GM21737 (cell line): ENCODE measurements around the gene TTC23L.
"Not testable (repeated sequence)": the region's sequence is repeated elsewhere in the genome, so short reads cannot be mapped to it uniquely, and the experiment has no call there.

ENCODE experiments used
- ATAC-seq: cut with Tn5 transposase; IDR thresholded peaks from one replicate; pipeline ENCODE4 v1.9.1; 2021; ENCODE audit warnings: mild to moderate bottlenecking, moderate library complexity; ENCODE audit not compliant: unreplicated experiment

TTC23L gene

DNA sequence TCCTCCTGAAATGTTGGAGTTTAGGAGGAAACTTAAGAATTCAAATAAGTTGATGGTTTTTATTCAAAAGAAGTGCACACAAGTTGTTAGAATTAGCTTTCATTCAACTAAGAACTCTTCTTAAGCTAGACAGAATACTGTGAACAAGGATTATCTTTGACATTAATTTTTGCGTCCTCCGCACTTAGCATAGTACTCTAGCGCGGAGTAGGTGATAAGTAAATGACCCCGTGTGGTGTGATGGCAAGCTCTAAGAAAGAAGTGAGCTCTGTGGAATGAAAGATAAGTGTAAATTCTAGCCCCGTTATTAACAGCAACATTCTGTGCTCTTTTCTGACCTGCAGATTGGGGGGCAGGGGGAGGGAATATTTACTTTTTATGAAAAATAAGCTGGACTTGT is 77.6 kb downstream of the TTC23L start:
- no peak for ATAC-seq

DNA sequence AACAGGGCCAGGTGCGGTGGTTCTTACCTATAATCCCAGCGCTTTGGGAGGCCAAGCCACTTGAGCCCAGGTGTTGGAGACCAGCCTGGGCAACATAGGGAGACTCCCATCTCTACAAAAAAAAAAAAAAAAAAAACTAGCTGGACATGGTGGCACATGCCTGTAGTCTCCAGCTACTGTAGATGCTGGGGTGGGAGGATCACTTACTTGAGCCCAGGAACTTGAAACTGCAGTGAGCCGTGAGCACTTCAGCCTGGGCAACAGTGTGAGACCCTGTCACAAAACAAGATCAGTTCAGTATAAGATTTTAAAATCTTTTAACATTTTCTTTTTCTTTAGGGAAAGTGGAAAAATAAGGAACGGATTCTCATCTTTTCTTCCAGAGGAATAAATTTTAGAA is 79.1 kb downstream of the TTC23L start:
- no peak for ATAC-seq

DNA sequence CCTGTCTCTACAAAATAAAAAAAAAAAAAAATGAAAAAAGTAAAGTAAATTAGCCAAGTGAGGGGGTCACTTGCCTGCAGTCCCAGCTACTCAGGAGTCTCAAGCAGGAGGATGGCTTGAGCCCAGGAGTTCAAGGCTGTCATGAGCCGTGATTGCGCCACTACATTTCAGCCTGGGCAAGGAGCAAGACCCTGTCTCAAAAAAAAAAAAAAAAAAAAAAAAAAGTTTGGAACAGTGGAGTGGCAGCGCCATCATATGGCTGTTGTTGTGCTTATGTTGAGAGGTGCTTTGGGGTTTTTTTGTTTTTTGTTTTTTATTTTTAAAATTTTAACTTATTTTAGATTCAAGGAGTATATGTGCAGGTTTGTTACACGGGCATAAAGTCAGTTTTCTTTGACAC is 80.1 kb downstream of the TTC23L start:
- no peak for ATAC-seq

DNA sequence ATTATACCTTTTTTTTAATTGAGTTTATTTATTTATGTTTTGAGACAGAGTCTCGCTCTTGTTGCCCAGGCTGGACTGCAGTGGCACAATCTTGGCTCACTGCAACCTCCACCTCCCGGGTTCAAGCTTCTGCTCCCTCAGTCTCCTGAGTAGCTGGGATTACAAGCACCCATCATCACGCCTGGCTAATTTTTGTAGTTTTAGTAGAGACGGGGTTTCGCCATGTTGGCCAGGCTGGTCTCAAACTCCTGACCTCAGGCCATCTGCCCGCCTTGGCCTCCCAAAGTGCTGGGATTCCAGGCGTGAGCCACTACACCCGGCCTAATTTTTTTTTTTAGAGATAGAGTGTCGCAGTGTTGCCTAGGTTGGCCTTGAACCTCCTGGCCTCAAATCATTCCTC is 84.3 kb downstream of the TTC23L start:
- ATAC-seq, result not testable (repeated sequence)

GRCh38 chr5:34923694-34924461 is 84.9 kb downstream of the TTC23L start:
- ATAC-seq, result peak; percentile 53

DNA sequence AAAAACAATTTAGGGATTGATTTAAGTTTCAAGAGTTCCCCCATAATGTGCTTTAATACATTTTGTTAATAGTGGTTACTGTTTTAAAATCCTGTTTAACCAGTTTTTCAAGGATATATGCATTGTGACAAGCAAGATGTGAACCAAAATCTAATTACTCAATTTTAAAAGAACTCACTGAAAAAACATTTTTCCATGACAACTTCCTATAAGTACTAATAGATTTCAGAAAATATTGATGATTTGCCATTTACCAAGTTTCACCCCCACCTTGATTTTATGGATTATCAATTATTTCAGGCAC is 85.5 kb downstream of the TTC23L start:
- no peak for ATAC-seq

- ATAC-seq, result no peak
Measured at GRCh38 chr5:34926318-34926888, 87.4 kb downstream of the TTC23L start.

DNA sequence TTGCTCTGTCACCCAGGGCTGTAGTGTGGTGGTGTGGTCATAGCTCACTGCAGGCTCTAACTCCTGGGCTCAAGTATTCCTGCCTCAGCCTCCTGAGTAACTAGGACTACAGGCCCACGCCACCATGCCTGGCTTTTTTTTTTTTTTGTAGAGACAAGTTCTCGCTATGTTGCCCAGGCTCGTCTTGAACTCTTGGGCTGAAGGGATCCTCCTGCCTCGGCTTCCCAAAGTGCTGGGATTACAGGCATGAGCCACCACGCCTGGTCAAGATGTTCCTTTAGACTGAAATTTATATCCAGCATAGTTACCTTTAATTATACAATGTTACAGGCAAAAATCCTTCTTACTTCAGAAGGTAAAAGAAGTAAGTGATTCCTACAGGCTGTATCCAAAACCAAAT is 88.8 kb downstream of the TTC23L start:
- ATAC-seq, result no peak

DNA sequence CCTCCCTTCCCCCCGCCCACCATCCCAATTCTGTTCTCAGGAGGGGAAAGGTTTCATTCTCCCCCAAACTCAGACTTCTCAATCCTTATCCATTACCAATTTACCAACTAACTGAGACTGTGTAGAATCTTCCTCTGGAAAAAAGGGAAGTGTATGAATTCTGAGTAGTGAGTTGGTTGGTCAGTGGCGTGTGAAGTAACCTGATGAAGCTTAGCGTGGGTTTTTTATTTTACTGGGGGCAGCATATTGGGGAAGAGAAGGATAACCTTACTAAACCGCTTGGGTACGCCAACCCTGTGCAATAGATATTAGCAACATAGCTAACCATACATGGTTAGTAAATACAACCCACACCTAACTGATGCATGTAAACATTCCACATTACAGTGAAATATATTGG is 89.3 kb downstream of the TTC23L start:
- no peak for ATAC-seq

- ATAC-seq, result peak; percentile 90
Measured at GRCh38 chr5:34929134-34929719, 90.3 kb downstream of the TTC23L start, which contains the start of gene DNAJC21. TSS of gene DNAJC21 (plus strand) at chr5:34929559. CDS start at chr5:34929820, 261 bp downstream.

- ATAC-seq, result peak; percentile 74
Measured at GRCh38 chr5:34929720-34930461, 90.9 kb downstream of the TTC23L start.

DNA sequence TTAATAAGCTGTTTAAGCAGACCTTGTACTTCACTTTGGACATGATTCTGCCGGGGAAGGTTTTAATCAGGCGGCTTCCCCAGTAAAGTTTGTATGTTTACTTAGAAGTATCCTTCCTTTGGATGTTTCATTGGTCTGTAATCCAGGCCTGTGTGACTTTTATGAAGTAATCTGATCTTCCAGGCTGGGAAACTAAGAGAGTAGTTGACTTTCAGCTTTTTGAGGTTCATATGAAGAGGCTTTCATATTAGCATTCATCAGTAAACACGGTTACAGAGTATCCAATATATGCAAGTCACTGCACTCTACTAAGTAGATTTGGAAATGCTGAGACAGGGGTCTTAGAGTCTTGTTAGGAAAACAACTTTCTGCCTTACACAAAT is 91.5 kb downstream of the TTC23L start:
- ATAC-seq, result no peak

DNA sequence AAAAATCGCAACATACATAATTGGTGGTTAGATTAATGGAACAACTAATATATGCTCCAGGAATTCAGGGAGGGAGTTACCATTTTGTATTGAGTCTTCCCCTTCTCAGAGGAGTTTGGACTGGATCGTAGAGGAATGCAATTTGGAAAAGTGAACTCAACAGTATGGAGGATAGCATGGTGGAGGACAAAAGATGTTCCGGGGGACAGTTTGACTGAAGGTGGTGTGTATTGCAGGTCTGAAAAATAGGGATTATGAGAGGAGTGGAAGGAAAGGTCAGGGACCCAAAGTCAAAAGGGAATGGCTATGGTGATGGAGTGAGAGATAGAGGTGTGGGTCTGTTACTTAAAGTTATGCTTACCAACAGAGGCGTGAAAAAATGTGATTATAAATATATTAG is 91.9 kb downstream of the TTC23L start:
- ATAC-seq, result no peak

GRCh38 chr5:34932947-34933346 is 94.0 kb downstream of the TTC23L start:
- no peak for ATAC-seq

GRCh38 chr5:34941936-34942335 is 103.0 kb downstream of the TTC23L start:
- ATAC-seq, result no peak

DNA sequence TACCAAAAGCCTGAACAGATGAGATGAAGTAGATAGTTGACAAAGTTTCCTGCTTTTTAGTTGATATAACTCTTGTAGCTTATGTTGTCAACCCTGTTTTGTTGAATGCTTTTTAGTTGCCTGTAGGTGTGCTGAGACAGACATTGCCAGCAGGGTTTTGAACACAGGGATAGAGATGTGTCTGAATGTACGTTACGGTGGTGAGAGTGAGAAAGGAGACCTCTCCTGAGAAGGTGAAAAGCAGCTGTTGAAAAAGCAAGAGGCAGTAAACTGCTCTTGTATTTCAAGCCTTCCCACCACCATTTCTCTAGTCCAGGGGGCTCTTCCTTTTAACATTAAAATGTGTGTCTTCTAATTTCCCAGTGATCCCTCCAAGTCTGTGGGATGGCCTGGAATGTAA is 105.1 kb downstream of the TTC23L start:
- ATAC-seq, result no peak

DNA sequence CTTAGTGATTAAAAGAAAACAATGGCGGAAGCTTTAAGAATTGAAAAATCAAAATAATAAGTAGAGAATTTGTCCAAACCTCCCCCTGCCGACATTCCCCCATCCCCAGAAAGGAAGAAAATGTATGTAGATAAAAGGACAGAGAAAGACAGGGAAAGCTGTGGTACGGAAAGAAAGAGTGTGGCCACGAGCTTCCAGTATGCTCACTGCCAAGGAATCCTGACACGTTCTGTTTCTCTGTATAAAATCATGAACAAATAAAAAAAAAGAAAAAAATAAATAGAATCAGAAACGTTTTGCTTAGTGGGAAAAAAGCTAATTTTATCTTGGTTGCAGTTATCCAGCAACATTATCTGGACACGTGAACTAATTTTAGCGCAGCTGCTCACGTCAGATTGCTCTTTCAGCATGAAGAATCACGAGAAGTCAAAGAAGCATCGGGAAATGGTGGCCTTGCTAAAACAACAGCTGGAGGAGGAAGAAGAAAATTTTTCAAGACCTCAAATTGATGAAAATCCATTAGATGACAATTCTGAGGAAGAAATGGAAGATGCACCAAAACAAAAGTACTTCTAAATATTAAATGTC is 105.6 kb downstream of the TTC23L start:
- no peak for ATAC-seq
